GM19395 (cell line): ENCODE measurements around the gene LYZL2.
"Not testable (repeated sequence)": the region's sequence is repeated elsewhere in the genome, so short reads cannot be mapped to it uniquely, and the experiment has no call there.

Source experiments
- ATAC-seq: cut with Tn5 transposase; IDR thresholded peaks from one replicate; pipeline ENCODE4 v1.9.1; 2021; ENCODE audit warnings: mild to moderate bottlenecking, moderate library complexity; ENCODE audit not compliant: unreplicated experiment

The LYZL2 gene

GRCh38 chr10:30629653-30630052 is at the start of gene LYZL2:
TSS of gene LYZL2 (minus strand) at chr10:30629753. CDS start at chr10:30626915, 2,838 bp downstream.
- no peak for ATAC-seq

DNA sequence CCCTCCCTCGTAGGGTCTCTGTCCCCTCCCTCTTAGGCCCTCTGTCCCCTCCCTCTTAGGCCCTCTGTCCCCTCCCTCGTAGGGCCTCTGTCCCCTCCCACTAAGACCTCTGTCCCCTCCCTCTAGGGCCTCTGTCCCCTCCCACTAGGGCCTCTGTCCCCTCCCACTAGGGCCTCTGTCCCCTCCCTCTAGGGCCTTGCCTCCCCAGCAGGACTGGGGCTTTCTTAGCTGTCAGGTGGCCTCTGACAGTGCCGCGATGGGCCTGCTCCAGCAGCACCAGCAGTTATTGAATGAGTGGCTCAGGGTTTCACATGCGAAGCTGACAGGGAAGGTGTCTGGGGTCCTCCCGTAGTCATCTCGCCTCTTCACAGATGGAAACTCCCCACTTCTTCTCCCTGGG is 48.1 kb upstream of the LYZL2 start:
- not testable (repeated sequence) for ATAC-seq

DNA sequence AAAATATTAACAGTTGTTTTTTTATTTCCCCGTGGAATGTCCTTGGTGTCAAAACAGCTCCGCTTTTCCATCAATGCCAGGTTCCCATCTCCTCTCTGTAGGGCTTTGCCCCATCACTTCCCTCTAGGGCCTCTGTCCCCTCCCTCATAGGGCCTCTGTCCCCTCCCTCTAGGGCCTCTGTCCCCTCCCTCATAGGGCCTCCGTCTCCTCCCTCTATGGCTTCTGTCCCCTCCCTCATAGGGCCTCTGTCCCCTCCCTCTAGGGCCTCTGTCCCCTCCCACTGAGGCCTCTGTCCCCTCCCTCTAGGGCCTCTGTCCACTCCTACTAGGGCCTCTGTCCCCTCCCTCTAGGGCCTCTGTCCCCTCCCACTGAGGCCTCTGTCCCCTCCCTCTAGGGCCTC is 47.6 kb upstream of the LYZL2 start:
- ATAC-seq: not testable (repeated sequence)

GRCh38 chr10:30675791-30676718 is 46.5 kb upstream of the LYZL2 start:
- no peak for ATAC-seq

DNA sequence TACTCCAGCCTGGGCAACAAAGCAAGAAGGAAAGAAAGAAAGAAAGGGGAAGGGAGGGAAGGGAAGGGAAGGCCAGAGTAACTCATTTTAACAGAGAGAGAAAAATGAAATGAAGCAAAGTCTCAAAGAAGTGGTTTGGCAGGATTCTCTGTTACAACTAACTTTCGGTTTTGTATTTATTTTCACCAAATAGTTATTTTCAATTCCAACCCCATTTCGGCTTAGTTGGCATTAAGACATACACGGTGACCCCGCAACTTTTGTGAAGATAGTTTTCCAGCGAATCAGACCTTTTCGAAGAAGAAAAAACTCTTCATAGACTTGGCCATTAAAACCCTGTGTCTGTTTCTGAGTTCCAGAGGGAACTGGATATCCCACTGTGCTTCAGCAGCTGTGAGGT is 45.2 kb upstream of the LYZL2 start:
- ATAC-seq: no peak

DNA sequence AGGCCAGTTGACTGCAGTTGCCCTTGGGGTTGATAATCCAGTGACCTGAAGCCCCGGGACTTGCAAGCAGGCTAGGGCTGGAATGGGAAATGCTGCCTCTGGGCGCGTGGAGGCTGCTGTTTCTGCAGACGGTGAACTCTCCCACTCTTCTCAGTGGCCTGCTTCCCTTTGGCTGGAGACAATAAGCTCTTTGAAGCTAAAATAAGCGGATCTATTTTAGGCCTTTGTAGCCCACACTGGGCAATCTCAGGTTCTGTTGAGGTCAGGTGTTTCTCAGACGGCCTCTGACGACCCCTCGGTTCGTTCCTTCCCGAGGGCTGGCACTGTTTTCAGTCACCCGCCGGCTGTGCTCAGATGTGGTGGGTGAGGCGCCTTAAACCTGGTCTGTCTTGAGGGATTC is 43.7 kb upstream of the LYZL2 start:
- not testable (repeated sequence) for ATAC-seq

GRCh38 chr10:30672338-30672737 is 42.8 kb upstream of the LYZL2 start:
- not testable (repeated sequence) for ATAC-seq

DNA sequence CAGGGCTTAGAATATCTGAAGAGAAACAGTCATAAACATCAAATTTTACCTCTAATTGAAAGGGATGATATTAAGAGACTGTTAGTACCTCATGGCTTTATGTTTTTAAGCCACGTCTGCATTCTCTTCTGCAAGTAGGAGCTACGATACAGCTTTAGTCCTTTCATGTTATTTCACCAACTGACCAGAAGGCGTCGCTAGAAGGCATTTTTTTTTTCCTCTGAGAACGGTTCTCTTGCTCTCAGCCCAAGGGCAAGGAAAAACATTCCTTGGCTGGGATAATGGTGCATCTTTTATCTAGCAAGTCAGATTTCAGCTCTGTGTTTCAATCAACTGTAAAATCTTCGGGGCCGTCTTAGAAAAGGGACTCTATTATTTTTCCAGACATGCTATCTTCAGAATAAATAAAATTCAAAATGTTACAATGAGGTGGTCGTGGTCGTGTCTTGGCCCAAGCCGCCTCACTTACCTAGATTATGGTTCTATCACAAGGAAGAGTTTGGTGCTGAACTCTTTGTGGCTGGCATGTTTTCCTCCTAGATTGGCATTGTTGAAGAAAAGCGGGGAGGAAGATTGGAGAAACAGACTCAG is 41.6 kb upstream of the LYZL2 start:
- peak; percentile 72 for ATAC-seq

- ATAC-seq: not testable (repeated sequence)
Measured at GRCh38 chr10:30667982-30668381, 38.4 kb upstream of the LYZL2 start.

- peak; percentile 89 for ATAC-seq
Measured at GRCh38 chr10:30663403-30663802, 33.9 kb upstream of the LYZL2 start.

DNA sequence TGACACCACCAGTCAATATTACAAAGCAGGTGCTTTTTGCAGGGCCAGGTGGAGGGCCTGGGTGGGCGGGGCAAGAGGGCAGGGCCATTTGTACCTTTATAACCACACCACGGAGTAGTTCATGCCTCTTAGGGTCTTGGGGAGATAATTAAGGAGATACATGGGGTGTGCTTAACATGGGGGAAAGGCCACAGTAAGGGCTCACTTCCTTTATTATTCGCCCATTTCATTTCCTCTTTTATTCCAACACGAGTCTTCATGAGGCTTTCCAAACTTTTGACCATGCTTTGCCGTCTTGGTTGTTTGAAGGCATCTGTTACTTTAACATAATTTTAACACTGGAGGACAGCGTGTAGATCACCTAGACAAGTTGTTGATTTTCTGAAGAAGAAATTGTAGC is 33.3 kb upstream of the LYZL2 start:
- ATAC-seq: no peak

GRCh38 chr10:30660314-30660713 is 30.8 kb upstream of the LYZL2 start:
- not testable (repeated sequence) for ATAC-seq

- no peak for ATAC-seq
Measured at GRCh38 chr10:30656233-30656632, 26.7 kb upstream of the LYZL2 start.

GRCh38 chr10:30655001-30655400 is 25.4 kb upstream of the LYZL2 start:
- ATAC-seq: not testable (repeated sequence)

- not testable (repeated sequence) for ATAC-seq
Measured at GRCh38 chr10:30651470-30652397, 22.2 kb upstream of the LYZL2 start.

DNA sequence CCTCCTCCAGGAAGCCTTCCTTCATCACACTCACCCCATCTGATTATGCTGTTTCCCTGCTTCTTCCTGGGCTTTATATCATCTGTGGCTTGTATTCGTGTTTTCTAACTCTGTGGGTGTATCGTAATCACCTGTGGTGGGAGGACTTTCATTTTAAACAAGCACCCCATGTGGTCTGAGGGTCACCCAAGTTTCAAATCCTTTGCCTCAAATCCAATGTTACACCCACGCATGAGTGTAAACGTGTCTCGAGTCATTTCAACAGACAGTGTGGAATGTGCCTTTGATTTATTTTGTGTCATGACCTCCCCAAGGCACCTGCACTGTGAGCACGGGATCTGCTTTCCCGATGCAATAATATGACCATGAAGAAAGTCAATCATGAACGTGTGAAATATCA is 17.5 kb upstream of the LYZL2 start:
- ATAC-seq: no peak

GRCh38 chr10:30645340-30645827 is 15.8 kb upstream of the LYZL2 start:
- ATAC-seq: no peak

DNA sequence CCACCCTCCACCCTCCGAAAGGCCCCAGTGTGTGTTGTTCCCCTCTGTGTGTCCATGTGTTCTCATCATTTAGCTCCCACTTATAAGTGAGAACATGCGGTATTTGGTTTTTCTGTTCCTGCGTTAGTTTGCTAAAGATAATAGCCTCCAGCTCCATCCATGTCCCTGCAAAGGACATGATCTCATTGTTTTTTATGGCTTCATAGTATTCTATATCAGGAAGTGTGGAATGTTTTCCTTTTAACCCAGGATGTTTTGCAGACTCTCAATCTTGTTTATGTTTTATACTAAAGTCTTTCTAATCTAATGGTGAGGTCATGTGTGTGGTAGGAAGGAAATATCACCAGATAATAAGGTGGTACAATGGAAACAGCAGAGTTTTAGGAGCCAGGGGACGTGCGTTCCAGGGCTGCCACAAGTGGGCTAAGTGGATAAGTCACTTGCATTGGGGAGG is 14.9 kb upstream of the LYZL2 start:
- not testable (repeated sequence) for ATAC-seq

GRCh38 chr10:30643557-30644199 is 14.1 kb upstream of the LYZL2 start:
- ATAC-seq: not testable (repeated sequence)

DNA sequence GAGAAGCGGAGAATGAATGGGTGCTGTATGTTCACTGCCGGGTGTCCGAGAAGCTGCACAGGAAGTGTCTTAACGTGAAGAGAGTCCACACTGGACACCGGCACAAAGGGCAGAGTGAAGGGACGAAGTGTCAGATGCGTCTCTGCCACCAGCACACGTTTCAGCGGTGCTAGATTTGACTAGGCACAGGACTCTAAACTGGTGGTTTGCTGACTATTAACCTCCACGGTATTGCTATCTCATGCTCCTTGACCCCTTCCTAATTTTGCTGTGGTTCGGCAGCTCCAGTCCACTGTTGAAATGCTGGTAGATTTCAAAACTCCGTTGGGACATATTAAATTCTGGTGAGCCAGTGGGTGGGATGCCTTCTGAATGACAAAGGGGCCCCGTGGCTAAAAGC is 13.3 kb upstream of the LYZL2 start:
- not testable (repeated sequence) for ATAC-seq
